ENCODE measurements around the gene SELENOT.
"Not testable (repeated sequence)": the region's sequence is repeated elsewhere in the genome, so short reads cannot be mapped to it uniquely, and the experiment has no call there.

The SELENOT gene

GRCh38 chr3:150599611-150600297 lies 3.4 kb upstream of the SELENOT start:
- Histone ChIP-seq H3K4me1 (ENCODE audit: insufficient read depth, insufficient read length) (peaks cover 4% of the 10 kb centered on the region), H3K36me3 (ENCODE audit: insufficient read depth, insufficient read length, low read length) (peaks cover 7% of the 10 kb centered on the region), H3K9me3 (ENCODE audit: insufficient read depth, low read length) (no peaks in the 10 kb centered on the region), H3K27me3 (ENCODE audit: insufficient read depth, insufficient read length) (no peaks in the 10 kb centered on the region), H3K4me3 (ENCODE audit: insufficient read length, low read depth) (no peak overlapping the region), H3K9ac (ENCODE audit: insufficient read length, low read depth) (no peak overlapping the region)
- TF ChIP-seq SUZ12 (IDR thresholded peaks at IDR 0.05; ENCODE audit: extremely low read depth, insufficient read depth, insufficient read length) = no peak
- no peak for TF ChIP-seq ZNF274 (IDR thresholded peaks at IDR 0.05; ENCODE audit: low read depth, low read length)
- no peak for TF ChIP-seq YY1 (IDR thresholded peaks at IDR 0.05; ENCODE audit: insufficient read depth, insufficient read length)
- no peak for DNase-seq (ENCODE audit: low read depth, low spot score)

DNA sequence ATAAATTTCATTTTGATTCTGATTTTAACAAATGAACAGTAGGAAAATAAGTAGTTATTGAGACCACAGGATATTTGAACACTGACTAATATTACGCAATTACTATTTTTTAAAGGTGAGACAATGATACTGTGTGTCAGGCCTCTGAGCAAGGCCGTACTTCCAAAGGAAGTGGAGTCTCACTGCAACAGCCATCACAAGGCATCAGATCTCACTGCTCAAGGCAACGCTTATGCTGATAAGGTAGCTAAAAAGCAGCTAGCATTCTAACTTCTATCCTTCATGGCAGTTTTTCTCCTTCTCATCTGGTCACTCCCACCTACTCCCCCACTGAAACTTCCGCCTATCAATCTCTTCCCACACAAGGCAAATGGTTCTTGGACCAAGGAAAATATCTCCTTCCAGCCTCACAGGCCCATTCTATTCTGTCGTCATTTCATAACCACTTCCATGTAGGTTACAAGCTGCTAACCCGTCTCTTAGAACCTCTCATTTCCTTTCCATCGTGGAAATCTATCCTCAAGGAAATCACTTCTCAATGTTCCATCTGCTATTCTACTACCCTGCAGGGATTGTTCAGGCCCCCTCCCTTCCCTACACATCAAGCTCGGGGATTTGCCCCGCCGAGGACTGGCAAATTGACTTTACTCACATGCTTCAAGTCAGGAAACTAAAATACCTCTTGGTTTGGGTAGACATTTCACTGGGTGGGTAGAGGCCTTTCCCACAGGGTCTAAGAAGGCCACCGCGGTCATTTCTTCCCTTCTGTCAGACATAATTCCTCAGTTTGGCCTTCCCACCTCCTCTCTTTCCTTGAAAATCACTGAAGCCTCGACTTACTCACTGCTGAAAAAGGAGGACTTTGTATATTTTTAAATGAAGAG lies 2.2 kb upstream of the SELENOT start:
- H3K9ac ChIP-seq (ENCODE audit: insufficient read length, low read depth); H3K4me3 ChIP-seq (ENCODE audit: insufficient read length, low read depth); DNase-seq (ENCODE audit: low read depth, low spot score); H3K27me3 ChIP-seq (ENCODE audit: insufficient read depth, insufficient read length); H3K4me1 ChIP-seq (ENCODE audit: insufficient read depth, insufficient read length); H3K9me3 ChIP-seq (ENCODE audit: insufficient read depth, low read length): not testable (repeated sequence)
- H3K36me3 ChIP-seq (ENCODE audit: insufficient read depth, insufficient read length, low read length) = peaks cover 10% of the 10 kb centered on the region

DNA sequence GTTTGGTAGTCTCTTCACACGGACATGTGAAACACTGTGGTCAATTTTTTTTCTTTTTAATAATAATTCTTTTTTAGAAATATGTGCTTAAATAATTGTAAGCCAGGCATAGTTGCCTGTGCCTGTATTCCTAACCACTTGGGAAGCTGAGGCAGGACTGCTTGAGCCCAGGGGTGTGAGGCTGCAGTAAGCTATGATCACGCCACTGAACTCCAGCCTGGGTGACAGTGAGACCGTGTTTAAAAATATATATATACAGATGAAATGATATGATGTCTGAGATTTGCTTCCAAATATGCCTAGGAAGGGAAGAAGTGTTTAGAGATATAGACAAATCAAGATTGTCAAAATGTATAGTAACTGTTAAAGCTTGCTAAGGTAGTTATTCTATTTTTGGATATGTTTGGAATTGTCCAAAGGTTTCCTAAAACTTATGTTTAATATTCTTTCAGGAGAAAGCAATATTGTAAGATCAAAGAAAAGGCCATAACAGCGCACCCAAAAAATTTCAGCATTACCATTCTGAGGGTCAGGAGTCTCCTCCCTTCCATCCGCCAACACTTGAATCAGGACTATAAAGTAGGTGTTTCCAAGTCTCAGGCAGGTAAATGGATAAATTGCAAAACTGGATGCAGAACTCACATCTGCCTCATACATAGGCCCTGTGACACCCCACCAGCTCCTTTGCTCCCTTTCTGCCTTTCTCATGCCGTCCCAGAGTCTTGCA lies 532 bp upstream of the SELENOT start:
- Histone ChIP-seq H3K9me3 (ENCODE audit: insufficient read depth, low read length) (no peaks in the 10 kb centered on the region), H3K36me3 (ENCODE audit: insufficient read depth, insufficient read length, low read length) (peaks cover 17% of the 10 kb centered on the region), H3K27me3 (ENCODE audit: insufficient read depth, insufficient read length) (no peaks in the 10 kb centered on the region), H3K4me3 (ENCODE audit: insufficient read length, low read depth) (peak overlapping the region; percentile 95), H3K4me1 (ENCODE audit: insufficient read depth, insufficient read length) (peaks cover 4% of the 10 kb centered on the region), H3K9ac (ENCODE audit: insufficient read length, low read depth) (peak overlapping the region; percentile 96)
- TF ChIP-seq SUZ12 (IDR thresholded peaks at IDR 0.05; ENCODE audit: extremely low read depth, insufficient read depth, insufficient read length) (no peak), ZNF274 (IDR thresholded peaks at IDR 0.05; ENCODE audit: low read depth, low read length) (no peak), YY1 (IDR thresholded peaks at IDR 0.05; ENCODE audit: insufficient read depth, insufficient read length) (no peak)
- no peak for DNase-seq (ENCODE audit: low read depth, low spot score)

DNA sequence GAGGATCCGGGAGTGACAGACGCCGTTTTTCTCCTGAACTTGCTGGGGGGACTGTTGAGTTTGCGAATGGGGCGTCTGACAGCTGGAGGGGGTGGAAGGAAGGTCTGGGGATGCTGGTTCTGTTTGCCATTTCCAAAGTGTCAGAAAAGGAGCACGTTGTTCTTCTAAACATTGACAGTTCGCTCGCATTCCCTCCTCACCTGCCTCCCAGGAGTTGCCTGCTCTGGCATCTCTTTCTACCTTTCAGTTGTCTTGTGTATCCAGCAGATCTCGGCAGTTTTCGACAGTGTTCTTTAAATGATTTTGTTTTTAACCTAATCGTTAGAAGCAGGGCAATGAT lies 829 bp downstream of the SELENOT start:
- peak overlapping the region; percentile 95 for H3K4me3 ChIP-seq (ENCODE audit: insufficient read length, low read depth)
- no peaks in the 10 kb centered on the region for H3K27me3 ChIP-seq (ENCODE audit: insufficient read depth, insufficient read length)
- H3K36me3 ChIP-seq (ENCODE audit: insufficient read depth, insufficient read length, low read length) = peaks cover 23% of the 10 kb centered on the region
- H3K4me1 ChIP-seq (ENCODE audit: insufficient read depth, insufficient read length) = peaks cover 2% of the 10 kb centered on the region
- no peak for TF ChIP-seq SUZ12 (IDR thresholded peaks at IDR 0.05; ENCODE audit: extremely low read depth, insufficient read depth, insufficient read length)
- H3K9ac ChIP-seq (ENCODE audit: insufficient read length, low read depth) = peak overlapping the region; percentile 96
- H3K9me3 ChIP-seq (ENCODE audit: insufficient read depth, low read length) = no peaks in the 10 kb centered on the region
- DNase-seq (ENCODE audit: low read depth, low spot score) = no peak

DNA sequence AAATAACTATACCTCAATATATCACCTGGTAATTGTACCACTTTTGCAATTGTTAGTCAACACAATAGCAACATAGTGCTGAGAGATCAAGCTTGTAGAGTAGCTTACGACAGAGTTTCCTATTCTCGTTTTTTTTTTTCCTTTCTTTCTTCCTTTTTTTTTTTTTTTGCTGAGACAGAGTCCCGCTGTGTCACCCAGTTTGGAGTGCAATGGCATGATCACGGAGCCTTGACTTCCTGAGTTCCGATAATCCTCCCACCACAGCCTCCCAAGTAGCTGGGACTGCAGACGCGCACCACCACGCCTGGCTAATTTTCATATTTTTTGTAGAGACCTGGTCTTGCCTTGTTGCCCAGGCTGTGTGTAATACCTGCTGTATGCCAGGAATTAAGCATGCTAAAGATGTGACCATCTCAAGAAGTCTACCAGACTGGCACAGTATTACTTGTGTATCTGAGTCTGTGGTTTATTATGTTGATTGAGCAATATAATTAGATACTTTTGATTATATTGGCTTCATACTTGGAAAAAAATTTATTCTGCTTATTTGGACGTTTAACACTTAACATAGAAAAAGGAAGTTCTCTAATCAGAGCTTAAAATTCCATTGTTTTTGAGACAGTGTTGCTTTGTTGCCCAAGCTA lies 3.0 kb downstream of the SELENOT start:
- H3K9me3 ChIP-seq (ENCODE audit: insufficient read depth, low read length) = no peaks in the 10 kb centered on the region
- no peaks in the 10 kb centered on the region for H3K27me3 ChIP-seq (ENCODE audit: insufficient read depth, insufficient read length)
- TF ChIP-seq YY1 (IDR thresholded peaks at IDR 0.05; ENCODE audit: insufficient read depth, insufficient read length) (no peak), SUZ12 (IDR thresholded peaks at IDR 0.05; ENCODE audit: extremely low read depth, insufficient read depth, insufficient read length) (no peak), ZNF274 (IDR thresholded peaks at IDR 0.05; ENCODE audit: low read depth, low read length) (no peak)
- peaks cover 27% of the 10 kb centered on the region for H3K36me3 ChIP-seq (ENCODE audit: insufficient read depth, insufficient read length, low read length)
- H3K4me3 ChIP-seq (ENCODE audit: insufficient read length, low read depth) = no peak overlapping the region
- DNase-seq (ENCODE audit: low read depth, low spot score) = no peak
- H3K9ac ChIP-seq (ENCODE audit: insufficient read length, low read depth) = no peak overlapping the region
- H3K4me1 ChIP-seq (ENCODE audit: insufficient read depth, insufficient read length) = no peaks in the 10 kb centered on the region

DNA sequence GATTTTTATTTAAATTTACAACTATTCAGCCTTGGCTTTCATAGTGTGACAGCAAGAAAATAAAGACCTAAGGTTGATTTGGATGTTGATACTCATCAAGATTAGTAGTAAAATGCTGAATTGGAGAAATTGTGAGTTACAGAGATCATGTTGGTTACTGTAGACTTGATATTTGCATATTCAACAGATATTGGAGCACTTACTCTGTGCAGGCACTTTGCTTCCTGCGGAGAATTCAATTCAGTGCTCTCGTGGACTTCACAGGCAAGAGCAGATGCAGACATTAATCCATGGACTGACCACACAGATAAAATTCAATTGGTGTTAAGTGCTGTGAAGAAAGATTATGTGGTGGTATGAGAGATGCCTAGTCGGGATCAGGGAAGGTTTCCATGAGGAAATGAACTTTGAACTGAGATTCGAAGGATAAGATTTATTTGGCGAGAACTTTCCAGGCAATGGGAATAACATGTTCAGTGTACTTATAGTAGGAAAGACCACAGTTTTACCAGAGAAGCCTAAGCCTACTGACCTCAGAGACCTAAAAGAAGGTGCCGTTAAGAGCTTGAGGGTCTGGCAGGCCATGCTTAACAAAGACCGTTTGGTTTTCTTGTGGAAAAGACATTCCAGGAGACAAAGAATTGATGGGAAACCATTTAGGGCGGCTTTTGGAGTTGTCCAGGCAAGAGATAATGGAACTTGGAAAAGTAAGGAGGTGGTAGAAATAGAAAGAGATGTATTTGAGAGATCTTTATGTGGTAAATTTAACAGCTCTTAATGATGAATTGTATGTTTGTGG lies 4.3 kb downstream of the SELENOT start:
- Histone ChIP-seq H3K9ac (ENCODE audit: insufficient read length, low read depth) (no peak overlapping the region), H3K27me3 (ENCODE audit: insufficient read depth, insufficient read length) (no peaks in the 10 kb centered on the region), H3K36me3 (ENCODE audit: insufficient read depth, insufficient read length, low read length) (peaks cover 39% of the 10 kb centered on the region), H3K9me3 (ENCODE audit: insufficient read depth, low read length) (no peaks in the 10 kb centered on the region), H3K4me1 (ENCODE audit: insufficient read depth, insufficient read length) (no peaks in the 10 kb centered on the region), H3K4me3 (ENCODE audit: insufficient read length, low read depth) (no peak overlapping the region)
- TF ChIP-seq YY1 (IDR thresholded peaks at IDR 0.05; ENCODE audit: insufficient read depth, insufficient read length) = no peak
- TF ChIP-seq ZNF274 (IDR thresholded peaks at IDR 0.05; ENCODE audit: low read depth, low read length) = no peak
- no peak for TF ChIP-seq SUZ12 (IDR thresholded peaks at IDR 0.05; ENCODE audit: extremely low read depth, insufficient read depth, insufficient read length)
- no peak for DNase-seq (ENCODE audit: low read depth, low spot score)
